ENCODE data around the gene APMAP. TPM values are rescaled to one million over a fixed set of nuclear protein-coding genes. Genes with fewer than 3 reads are reported as not detected.
A peak's percentile ranks its signal among the peaks of the same experiment; 100 is the strongest.

Gene APMAP
- total RNA-seq, 2 experiments from 2014 or later: 36.7 to 40.0 TPM

DNA sequence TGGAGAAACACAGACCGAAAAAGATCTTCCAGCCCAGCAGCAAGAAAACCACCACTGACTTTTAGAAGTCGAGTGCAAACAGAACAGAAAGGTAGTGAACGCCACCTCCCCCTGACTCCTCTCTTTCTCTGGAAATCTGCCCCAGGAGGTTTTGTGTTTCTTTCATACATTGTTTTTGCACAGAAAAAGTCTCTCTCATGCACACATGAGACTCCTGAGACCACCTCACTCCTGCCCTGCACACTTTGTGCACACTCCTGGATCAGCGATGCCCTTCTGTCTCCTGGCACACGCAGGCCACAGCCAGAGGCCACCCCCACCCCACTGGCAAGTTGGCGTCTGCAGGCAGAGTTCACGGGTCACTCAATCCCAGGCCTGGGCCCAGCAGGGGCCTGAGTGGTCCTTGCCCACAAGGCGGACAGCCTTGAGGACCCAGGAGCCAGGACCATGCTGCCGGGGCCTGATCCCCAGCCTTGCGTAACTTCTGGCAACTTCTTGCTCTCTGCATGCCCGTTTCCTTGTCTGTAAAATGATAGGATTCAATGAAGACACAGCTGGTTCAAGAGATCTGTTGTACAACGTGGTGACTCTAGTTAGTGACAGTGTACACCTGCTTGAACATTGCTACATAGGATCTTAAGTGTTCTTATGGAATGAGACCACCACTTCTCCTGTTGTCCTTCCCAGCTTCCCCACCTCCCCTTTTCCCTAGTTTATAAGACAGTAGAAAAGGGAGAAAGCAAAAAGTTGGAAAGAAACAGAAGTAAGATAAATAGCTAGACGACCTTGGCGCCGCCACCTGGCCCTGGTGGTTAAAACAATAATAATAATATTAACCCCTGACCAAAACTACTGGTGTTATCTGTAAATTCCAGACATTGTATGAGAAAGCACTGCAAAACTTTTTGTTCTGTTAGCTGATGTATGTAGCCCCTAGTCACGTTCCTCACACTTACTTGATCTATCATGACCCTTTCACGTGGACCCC is 73.7 kb downstream of the APMAP start:
- CTCF ChIA-PET: interaction anchor here (0.6 to 2.6 kb wide), 14 partner anchors 12 to 981 kb away, joined by 3 to 19 read pairs (median 4); no protein-coding TSS in a partner anchor
- POLR2A ChIA-PET: no interaction called here
- Mint-ChIP-seq H3K4me3 (no peak overlapping the region), H3K27me3 (peaks cover 2% of the 10 kb centered on the region), H3K9me3 (peaks cover 3% of the 10 kb centered on the region), H3K27ac (no peak overlapping the region), H3K36me3 (ENCODE audit: low read depth) (no peaks in the 10 kb centered on the region), H3K4me1 (ENCODE audit: low read depth) (peaks cover 6% of the 10 kb centered on the region)
- intact Hi-C loops (cut with micrococcal nuclease): loop anchor here (10.0 kb wide), 1 partner anchor 56 kb away; no protein-coding TSS in a partner anchor
- TF ChIP-seq, protein P1, sequence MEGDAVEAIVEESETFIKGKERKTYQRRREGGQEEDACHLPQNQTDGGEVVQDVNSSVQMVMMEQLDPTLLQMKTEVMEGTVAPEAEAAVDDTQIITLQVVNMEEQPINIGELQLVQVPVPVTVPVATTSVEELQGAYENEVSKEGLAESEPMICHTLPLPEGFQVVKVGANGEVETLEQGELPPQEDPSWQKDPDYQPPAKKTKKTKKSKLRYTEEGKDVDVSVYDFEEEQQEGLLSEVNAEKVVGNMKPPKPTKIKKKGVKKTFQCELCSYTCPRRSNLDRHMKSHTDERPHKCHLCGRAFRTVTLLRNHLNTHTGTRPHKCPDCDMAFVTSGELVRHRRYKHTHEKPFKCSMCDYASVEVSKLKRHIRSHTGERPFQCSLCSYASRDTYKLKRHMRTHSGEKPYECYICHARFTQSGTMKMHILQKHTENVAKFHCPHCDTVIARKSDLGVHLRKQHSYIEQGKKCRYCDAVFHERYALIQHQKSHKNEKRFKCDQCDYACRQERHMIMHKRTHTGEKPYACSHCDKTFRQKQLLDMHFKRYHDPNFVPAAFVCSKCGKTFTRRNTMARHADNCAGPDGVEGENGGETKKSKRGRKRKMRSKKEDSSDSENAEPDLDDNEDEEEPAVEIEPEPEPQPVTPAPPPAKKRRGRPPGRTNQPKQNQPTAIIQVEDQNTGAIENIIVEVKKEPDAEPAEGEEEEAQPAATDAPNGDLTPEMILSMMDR (IDR thresholded peaks at IDR 0.05): no peak
- DNase-seq (no peak), ATAC-seq (no peak)

DNA sequence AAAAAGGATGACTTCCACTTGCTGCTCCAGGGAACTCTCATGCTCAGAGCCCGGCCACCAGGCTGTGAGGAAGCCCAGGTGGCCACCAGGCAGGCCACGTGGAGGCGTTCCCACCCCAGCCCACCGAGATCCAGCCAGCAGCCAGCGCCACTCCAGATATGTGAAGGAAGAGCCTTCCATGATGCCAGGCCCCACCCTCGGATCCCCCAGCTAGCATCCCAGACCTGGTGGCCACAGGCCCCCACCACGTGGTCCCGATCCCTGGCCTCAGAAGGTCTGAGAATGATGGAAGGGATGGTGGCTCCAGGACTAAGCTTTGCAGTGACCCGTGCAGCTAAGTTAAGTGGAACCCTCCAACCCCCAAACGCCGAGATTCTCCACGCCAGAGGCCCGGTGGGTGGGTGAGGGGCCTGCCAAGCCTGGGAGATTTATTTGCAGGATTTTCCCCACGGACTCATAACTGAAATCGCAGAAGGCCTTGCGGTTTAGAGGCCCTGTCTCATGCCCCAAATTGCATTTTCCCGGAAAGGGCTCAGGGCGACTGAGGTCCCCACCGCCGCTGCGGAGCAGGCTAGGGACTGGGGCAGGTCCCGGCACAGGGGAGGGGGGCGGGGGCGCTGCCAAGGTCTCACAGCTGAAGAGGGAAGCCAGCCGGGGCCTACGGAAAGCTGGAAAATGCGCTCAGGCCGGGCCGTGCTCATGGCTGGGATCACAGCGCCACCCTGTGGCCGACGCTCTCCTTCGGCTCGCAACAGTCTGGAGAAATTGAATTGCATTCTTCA is 74.6 kb downstream of the APMAP start:
- Mint-ChIP-seq H3K4me3 (no peak overlapping the region), H3K9me3 (peaks cover 3% of the 10 kb centered on the region), H3K4me1 (ENCODE audit: low read depth) (peaks cover 6% of the 10 kb centered on the region), H3K27ac (no peak overlapping the region), H3K27me3 (peaks cover 2% of the 10 kb centered on the region), H3K36me3 (ENCODE audit: low read depth) (no peaks in the 10 kb centered on the region)
- POLR2A ChIA-PET: no interaction called here
- CTCF ChIA-PET: interaction anchor here (0.6 to 2.6 kb wide), 20 partner anchors 10 to 980 kb away, joined by 3 to 19 read pairs (median 3); no protein-coding TSS in a partner anchor
- intact Hi-C loops (cut with micrococcal nuclease): loop anchor here (10.0 kb wide), 1 partner anchor 57 kb away; no protein-coding TSS in a partner anchor
- DNase-seq (peak; percentile 67), ATAC-seq (peak; percentile 68)
- TF ChIP-seq, protein P1 (IDR thresholded peaks at IDR 0.05): peak; percentile 92

DNA sequence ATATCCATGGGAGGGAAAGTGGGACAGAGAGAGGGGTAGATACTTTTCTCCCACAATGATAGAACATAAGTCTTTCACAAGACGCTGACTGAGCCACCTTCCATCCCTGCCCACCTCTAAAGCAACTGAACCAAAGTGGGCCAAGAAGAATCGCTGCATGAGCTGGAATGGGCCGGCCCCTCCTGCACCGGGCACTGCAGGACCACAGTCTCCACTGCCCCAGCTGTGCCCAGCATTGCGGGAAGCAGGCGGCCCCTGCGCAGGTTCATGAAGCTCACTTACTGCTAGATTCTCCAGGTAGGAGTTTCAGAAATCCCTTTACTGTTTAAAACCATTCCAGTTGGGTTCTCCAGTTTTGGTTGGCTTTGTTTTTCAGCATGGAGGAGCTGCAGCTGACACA is 75.5 kb downstream of the APMAP start:
- ChIA-PET POLR2A (no interaction called here), CTCF (interaction anchor here (0.7 to 2.1 kb wide), 5 partner anchors 11 to 212 kb away, joined by 3 to 19 read pairs (median 3); no protein-coding TSS in a partner anchor)
- intact Hi-C loops (cut with micrococcal nuclease): loop anchor here (10.0 kb wide), 1 partner anchor 58 kb away; no protein-coding TSS in a partner anchor
- H3K27ac Mint-ChIP-seq: no peak overlapping the region
- TF ChIP-seq, protein P1 (IDR thresholded peaks at IDR 0.05): no peak
- ATAC-seq (no peak), DNase-seq (no peak)
- H3K4me1 Mint-ChIP-seq (ENCODE audit: low read depth): peaks cover 6% of the 10 kb centered on the region
- H3K27me3 Mint-ChIP-seq: peaks cover 2% of the 10 kb centered on the region
- no peaks in the 10 kb centered on the region for H3K36me3 Mint-ChIP-seq (ENCODE audit: low read depth)
- peaks cover 3% of the 10 kb centered on the region for H3K9me3 Mint-ChIP-seq
- H3K4me3 Mint-ChIP-seq: no peak overlapping the region

DNA sequence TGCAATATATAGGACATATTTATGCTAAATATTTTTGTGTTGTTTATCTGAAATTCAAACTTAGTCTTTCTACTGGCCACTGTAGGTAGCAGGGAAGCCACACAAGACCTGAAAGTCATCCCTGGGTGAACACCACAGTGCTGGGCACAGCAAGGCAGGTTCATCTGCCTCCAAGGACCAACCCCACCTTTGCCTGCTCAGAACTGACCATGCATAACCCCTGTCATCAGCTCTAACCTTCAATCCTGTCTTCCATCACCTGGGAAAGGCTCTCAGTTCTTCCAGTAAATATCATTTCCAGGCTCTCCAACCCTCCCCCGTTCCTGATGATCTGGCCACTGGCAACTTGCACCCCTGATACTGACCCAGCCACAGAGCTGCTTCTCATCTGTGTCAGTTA is 76.1 kb downstream of the APMAP start:
- ChIA-PET CTCF (interaction anchor here (2.1 kb wide), 1 partner anchor 15 kb away, joined by 19 read pairs; no protein-coding TSS in a partner anchor), POLR2A (no interaction called here)
- intact Hi-C loops (cut with micrococcal nuclease): loop anchor here (10.0 kb wide), 1 partner anchor 58 kb away; no protein-coding TSS in a partner anchor
- peaks cover 2% of the 10 kb centered on the region for H3K9me3 Mint-ChIP-seq
- H3K36me3 Mint-ChIP-seq (ENCODE audit: low read depth): no peaks in the 10 kb centered on the region
- H3K27ac Mint-ChIP-seq: no peak overlapping the region
- DNase-seq (no peak), ATAC-seq (no peak)
- TF ChIP-seq, protein P1 (IDR thresholded peaks at IDR 0.05): no peak
- no peak overlapping the region for H3K4me3 Mint-ChIP-seq
- peaks cover 6% of the 10 kb centered on the region for H3K4me1 Mint-ChIP-seq (ENCODE audit: low read depth)
- H3K27me3 Mint-ChIP-seq: peaks cover 2% of the 10 kb centered on the region
